H1 (cell line): ENCODE data around the gene MAP1B. TPM values are rescaled to one million over a fixed set of nuclear protein-coding genes. Genes with fewer than 3 reads are reported as not detected.

Source experiments
- CTCF ChIA-PET: fragments of 300-600 bp; sonication (Branson Sonifier 250); formaldehyde crosslinking; loops from one replicate; lab custom pipeline; 2021; ENCODE audit not compliant: partially characterized antibody; lab: Charles Lee
- POLR2A ChIA-PET: fragments of 300-600 bp; sonication (Branson Sonifier 250); formaldehyde crosslinking; loops from one replicate; lab custom pipeline; 2021; ENCODE audit warnings: inconsistent platforms; ENCODE audit not compliant: partially characterized antibody; lab: Charles Lee
- DNase-seq, 2 experiments: peaks; one replicate each; pipeline versions ENCODE4 v3.0.0 to v3.0.0-alpha.2; 2010 to 2022; ENCODE audit warnings: low spot score in 2 of 2, low read depth in 1 of 2, mixed read lengths in 1 of 2
- FAIRE-seq: peaks from 2 replicates; lab custom pipeline; 2011; peaks lifted over from hg19 to GRCh38; lab: Jason Lieb, UNC
- H2AFZ ChIP-seq: 2 replicates; pipeline ENCODE4 v1.8.1; 2012; ENCODE audit warnings: low read length, inconsistent platforms
- H2AK5ac ChIP-seq: 2 replicates; pipeline ENCODE4 v1.6.1; 2013; ENCODE audit warnings: low read depth, low read length
- H2BK120ac ChIP-seq: replicated peaks from 2 replicates; pipeline ENCODE3; 2013; ENCODE audit warnings: low read depth, low read length, inconsistent platforms
- H2BK12ac ChIP-seq: 2 replicates; pipeline ENCODE4 v1.6.1; 2013; ENCODE audit warnings: low read depth, low read length
- H2BK15ac ChIP-seq: 2 replicates; pipeline ENCODE4 v1.6.1; 2013; ENCODE audit warnings: low read length
- H2BK20ac ChIP-seq: 2 replicates; pipeline ENCODE4 v1.6.1; 2013; ENCODE audit warnings: low read length
- H2BK5ac ChIP-seq: 2 replicates; pipeline ENCODE4 v1.6.1; 2013; ENCODE audit warnings: low read depth, low read length
- H3K14ac ChIP-seq: 2 replicates; pipeline ENCODE4 v1.6.1; 2013; ENCODE audit warnings: inconsistent platforms; ENCODE audit not compliant: insufficient read length
- H3K18ac ChIP-seq: 2 replicates; pipeline ENCODE4 v1.6.1; 2013; ENCODE audit warnings: low read length; ENCODE audit errors: extremely low read depth
- H3K23ac ChIP-seq: 2 replicates; pipeline ENCODE4 v1.6.1; 2013; ENCODE audit warnings: inconsistent platforms; ENCODE audit not compliant: insufficient read length
- H3K23me2 ChIP-seq: 2 replicates; pipeline ENCODE4 v1.6.1; 2013; ENCODE audit warnings: low read depth, low read length
- H3K27ac ChIP-seq: 2 replicates; pipeline ENCODE4 v1.6.1; 2011; ENCODE audit warnings: low read depth, low read length, inconsistent platforms
- H3K27me3 ChIP-seq, 4 experiments: replicated peaks in 1 of 4; 1 replicate in 1 of 4; 2 replicates in 3 of 4; pipeline versions ENCODE4 v1.6.1 to v1.8.1; 2011 to 2013; ENCODE audit warnings: low read length in 3 of 4, mild to moderate bottlenecking in 3 of 4, inconsistent platforms in 2 of 4, mixed read lengths in 2 of 4, moderate library complexity in 1 of 4; ENCODE audit not compliant: control insufficient read depth in 3 of 4, insufficient read depth in 3 of 4; ENCODE audit errors: extremely low read depth in 1 of 4
- H3K36me3 ChIP-seq, 4 experiments: 2 replicates each; pipeline versions ENCODE4 v1.6.1 to v1.8.1; 2011 to 2013; ENCODE audit warnings: mild to moderate bottlenecking in 4 of 4, low read length in 3 of 4, moderate library complexity in 2 of 4, control low read depth in 1 of 4, inconsistent platforms in 1 of 4; ENCODE audit not compliant: insufficient read depth in 4 of 4, control insufficient read depth in 2 of 4
- H3K4ac ChIP-seq: replicated peaks from 2 replicates; pipeline ENCODE3; 2013; ENCODE audit warnings: low read length, low read depth, mixed read lengths, inconsistent platforms; ENCODE audit not compliant: insufficient read length
- H3K4me1 ChIP-seq, 4 experiments: replicated peaks in 1 of 4; 1 replicate in 1 of 4; 2 replicates in 3 of 4; pipeline versions ENCODE4 v1.6.1 to v1.8.1; 2011 to 2013; ENCODE audit warnings: low read length in 3 of 4, inconsistent platforms in 2 of 4, mixed read lengths in 1 of 4; ENCODE audit not compliant: insufficient read depth in 4 of 4, control insufficient read depth in 3 of 4
- H3K4me2 ChIP-seq, 2 experiments: 2 replicates each; pipeline versions ENCODE4 v1.6.1 to v1.8.1; 2011 to 2013; ENCODE audit warnings: low read depth in 2 of 2, low read length in 2 of 2, control low read depth in 1 of 2, inconsistent platforms in 1 of 2, mild to moderate bottlenecking in 1 of 2; ENCODE audit not compliant: insufficient read depth in 1 of 2
- H3K4me3 ChIP-seq, 4 experiments: fragments of 200-600, 300-600 bp in 1 of 4; sonication (generic), shearing (Covaris generic), sonication (Bioruptor Twin) in 1 of 4; 2 replicates each; pipeline versions ENCODE4 v1.5.1 to v1.8.1; 2011 to 2016; ENCODE audit warnings: low read length in 4 of 4, low read depth in 3 of 4, control low read depth in 2 of 4, inconsistent platforms in 2 of 4, mild to moderate bottlenecking in 2 of 4, mixed read lengths in 1 of 4, moderate library complexity in 1 of 4; ENCODE audit not compliant: insufficient read depth in 2 of 4; ENCODE audit errors: extremely low read depth in 1 of 4
- H3K56ac ChIP-seq: replicated peaks from 2 replicates; pipeline ENCODE3; 2013; ENCODE audit warnings: low read depth, mild to moderate bottlenecking, mixed read lengths, low read length, inconsistent platforms; ENCODE audit not compliant: insufficient read length
- H3K79me1 ChIP-seq: 2 replicates; pipeline ENCODE4 v1.6.1; 2013; ENCODE audit warnings: low read depth, low read length, control low read depth
- H3K79me2 ChIP-seq, 2 experiments: 2 replicates each; pipeline versions ENCODE4 v1.6.1 to v1.8.1; 2012 to 2013; ENCODE audit warnings: low read length in 2 of 2, mild to moderate bottlenecking in 2 of 2, inconsistent platforms in 1 of 2; ENCODE audit not compliant: insufficient read depth in 2 of 2, control insufficient read depth in 1 of 2
- H3K9ac ChIP-seq, 4 experiments: replicated peaks in 1 of 4; 1 replicate in 1 of 4; 2 replicates in 3 of 4; pipeline versions ENCODE4 v1.6.1 to v1.8.1; 2011 to 2013; ENCODE audit warnings: low read depth in 3 of 4, low read length in 3 of 4, control low read depth in 2 of 4, mild to moderate bottlenecking in 2 of 4, moderate library complexity in 2 of 4, inconsistent platforms in 1 of 4; ENCODE audit errors: extremely low read depth in 1 of 4
- H3K9me3 ChIP-seq, 2 experiments: 2 replicates each; pipeline versions ENCODE4 v1.6.1 to v1.8.1; 2012 to 2013; ENCODE audit warnings: mild to moderate bottlenecking in 2 of 2, moderate library complexity in 2 of 2, control low read depth in 1 of 2, inconsistent platforms in 1 of 2, low read depth in 1 of 2, low read length in 1 of 2, mixed read lengths in 1 of 2; ENCODE audit not compliant: insufficient read depth in 2 of 2
- H4K20me1 ChIP-seq, 2 experiments: replicated peaks in 1 of 2; 2 replicates each; pipeline versions ENCODE3 to v1.8.1; 2011 to 2013; ENCODE audit warnings: inconsistent platforms in 2 of 2, low read length in 2 of 2, mild to moderate bottlenecking in 1 of 2; ENCODE audit not compliant: insufficient read depth in 2 of 2, control insufficient read depth in 1 of 2
- H4K5ac ChIP-seq: 2 replicates; pipeline ENCODE4 v1.6.1; 2013; ENCODE audit warnings: low read length, low read depth, mixed read lengths, inconsistent platforms; ENCODE audit not compliant: insufficient read length
- H4K8ac ChIP-seq: 2 replicates; pipeline ENCODE4 v1.8.0; 2013; ENCODE audit warnings: mild to moderate bottlenecking, moderate library complexity, low read length, inconsistent platforms; ENCODE audit not compliant: insufficient read depth; ENCODE audit errors: extremely low read depth
- H4K91ac ChIP-seq: replicated peaks from 2 replicates; pipeline ENCODE3; 2013; ENCODE audit warnings: low read length, mixed read lengths, inconsistent platforms; ENCODE audit not compliant: insufficient read length
- POLR2AphosphoS5 ChIP-seq: IDR thresholded peaks from 2 replicates; pipeline ENCODE4 v1.6.1; 2011; ENCODE audit warnings: low read depth, low read length
- RAD21 ChIP-seq, 2 experiments: IDR thresholded peaks in 1 of 2; conservative IDR thresholded peaks in 1 of 2; 2 replicates each; pipeline ENCODE4 v1.6.1; 2011; ENCODE audit warnings: low read depth in 2 of 2, low read length in 2 of 2, improper control_type of control experiment in 1 of 2, inconsistent platforms in 1 of 2, mild to moderate bottlenecking in 1 of 2, moderate library complexity in 1 of 2
- WGBS, 2 experiments: shearing (Covaris generic) in 1 of 2; methylation state at CpG; one replicate each; pipeline versions ENCODE4 v1.1.6 to v1.1.7; 2013 to 2015; ENCODE audit warnings: low lambda C conversion rate in 2 of 2, mixed read lengths in 2 of 2, inconsistent platforms in 1 of 2, low coverage in 1 of 2, missing lambda C conversion rate in 1 of 2; ENCODE audit not compliant: insufficient replicate concordance in 2 of 2, insufficient coverage in 1 of 2, insufficient read length in 1 of 2; ENCODE audit errors: extremely low coverage in 1 of 2, missing lambda C conversion rate in 1 of 2; 5-methylcytosine and 5-hydroxymethylcytosine counted together
- polyA plus RNA-seq, 7 experiments: library from polyadenylated mRNA; depleted of rRNA in 3 of 7; stranded (reverse) in 5 of 7; unstranded in 2 of 7; fragments of >200 nt in 5 of 7; fragments of 200-250 nt in 2 of 7; gene quantifications; 1 replicate in 5 of 7; 2 replicates in 1 of 7; 4 replicates in 1 of 7; pipeline versions ENCODE4 v1.2.1 to v1.2.3, GENCODE V29; 2011 to 2013; ENCODE audit warnings: missing spikeins in 2 of 7, mixed read lengths in 2 of 7
- total RNA-seq: library from RNA; stranded (reverse); fragmentation: NEBNext Ultra II Directional; extraction: Animal tissue kit (Norgen Biotek cat#: 25700); gene quantifications from 2 replicates; pipeline ENCODE4 v1.2.1, GENCODE V29; 2021
- TF ChIP-seq, protein P1 (sequence below), 3 experiments: IDR thresholded peaks; 1 replicate in 2 of 3; 2 replicates in 1 of 3; pipeline versions ENCODE4 v1.5.1 to v1.6.1; 2011; ENCODE audit warnings: low read length in 3 of 3, mild to moderate bottlenecking in 3 of 3, inconsistent platforms in 2 of 3, low read depth in 1 of 3, moderate library complexity in 1 of 3; ENCODE audit not compliant: insufficient read depth in 1 of 3; ENCODE audit errors: control extremely low read depth in 1 of 3

The MAP1B gene
- total and polyA plus RNA-seq, 2 of the 8 experiments (the other 6 are each of a cell fraction or from before 2014, with no cell fraction given), result 24.5 to 120 TPM

DNA sequence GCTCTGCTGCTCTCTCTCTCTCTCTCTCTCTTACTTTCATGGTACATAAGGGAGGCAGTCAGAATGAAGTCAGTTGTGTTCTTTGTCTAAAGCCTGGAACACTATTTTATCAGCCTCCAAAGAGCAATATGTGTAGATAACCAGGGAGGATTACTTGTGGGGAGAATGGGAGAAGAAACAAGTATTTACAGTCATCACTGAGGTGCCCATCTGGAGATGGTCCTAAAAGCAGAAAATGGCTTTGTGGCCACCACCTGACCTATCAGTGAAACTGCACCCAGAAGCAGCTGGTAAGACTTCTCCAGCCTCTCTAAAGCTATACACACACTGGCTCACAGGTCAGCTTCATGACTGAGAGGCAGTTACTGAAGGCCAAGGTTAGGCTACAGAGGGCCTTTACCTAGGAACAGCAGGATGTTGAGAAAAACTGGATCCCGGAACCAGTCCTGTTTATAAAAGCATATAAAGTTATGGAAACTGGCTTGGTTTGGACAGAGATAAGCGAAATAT lies 137.6 kb downstream of the MAP1B start:
- no peak for DNase-seq
- Histone ChIP-seq H3K4me2 (no peak overlapping the region), H3K4ac (no peak overlapping the region), H3K14ac (no peak overlapping the region), H3K23ac (no peak overlapping the region), H3K56ac (no peak overlapping the region), H3K4me1 (peaks cover 8 to 16% (median 12%) of the 10 kb centered on the region in 4 experiments), H3K27me3 (no peaks in the 10 kb centered on the region)
- TF ChIP-seq, protein P1, sequence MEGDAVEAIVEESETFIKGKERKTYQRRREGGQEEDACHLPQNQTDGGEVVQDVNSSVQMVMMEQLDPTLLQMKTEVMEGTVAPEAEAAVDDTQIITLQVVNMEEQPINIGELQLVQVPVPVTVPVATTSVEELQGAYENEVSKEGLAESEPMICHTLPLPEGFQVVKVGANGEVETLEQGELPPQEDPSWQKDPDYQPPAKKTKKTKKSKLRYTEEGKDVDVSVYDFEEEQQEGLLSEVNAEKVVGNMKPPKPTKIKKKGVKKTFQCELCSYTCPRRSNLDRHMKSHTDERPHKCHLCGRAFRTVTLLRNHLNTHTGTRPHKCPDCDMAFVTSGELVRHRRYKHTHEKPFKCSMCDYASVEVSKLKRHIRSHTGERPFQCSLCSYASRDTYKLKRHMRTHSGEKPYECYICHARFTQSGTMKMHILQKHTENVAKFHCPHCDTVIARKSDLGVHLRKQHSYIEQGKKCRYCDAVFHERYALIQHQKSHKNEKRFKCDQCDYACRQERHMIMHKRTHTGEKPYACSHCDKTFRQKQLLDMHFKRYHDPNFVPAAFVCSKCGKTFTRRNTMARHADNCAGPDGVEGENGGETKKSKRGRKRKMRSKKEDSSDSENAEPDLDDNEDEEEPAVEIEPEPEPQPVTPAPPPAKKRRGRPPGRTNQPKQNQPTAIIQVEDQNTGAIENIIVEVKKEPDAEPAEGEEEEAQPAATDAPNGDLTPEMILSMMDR (IDR thresholded peaks at IDR 0.05; ENCODE audit: control extremely low read depth in 1 of 3, insufficient read depth in 1 of 3, low read depth in 1 of 3, low read length in 3 of 3), result peak in 2 of 3 experiments; percentile 14 to 58; a peak in 2 of 4 replicates
- TF ChIP-seq RAD21 (IDR thresholded peaks at IDR 0.05 in 1 of 2, conservative IDR thresholded peaks at IDR 0.05 in 1 of 2; ENCODE audit: low read depth in 2 of 2, low read length in 2 of 2) (peak; percentile 51 to 65), POLR2AphosphoS5 (no peak)
- TF ChIP-seq, all 59 proteins: peak for 2
- no peak overlapping the region for H2AFZ ChIP-seq
- H2BK20ac ChIP-seq, result no peak overlapping the region
- ChIA-PET POLR2A (no interaction called here), CTCF (interaction anchor here (1.0 to 2.5 kb wide), 18 partner anchors 9 to 68 kb away, joined by 3 to 19 read pairs (median 6); no protein-coding TSS in a partner anchor)
- no peak overlapping the region for H2BK15ac ChIP-seq
- H4K91ac ChIP-seq, result no peak overlapping the region
- H3K79me1 ChIP-seq, result no peaks in the 10 kb centered on the region
- no peak overlapping the region for H3K18ac ChIP-seq
- peak; percentile 60 for FAIRE-seq
- H3K27ac ChIP-seq, result no peak overlapping the region
- no peak overlapping the region for H3K4me3 ChIP-seq
- no peak overlapping the region for H2BK5ac ChIP-seq
- H3K9me3 ChIP-seq, result no peaks in the 10 kb centered on the region
- H4K5ac ChIP-seq, result no peak overlapping the region
- no peak overlapping the region for H2BK120ac ChIP-seq
- WGBS, 2 experiments, result 70% methylated on average over 2 of the region's 2 CpGs; no CpG with 5 or more reads in 1 of the 2 experiments
- H3K23me2 ChIP-seq, result no peaks in the 10 kb centered on the region
- no peak overlapping the region for H4K8ac ChIP-seq
- H2AK5ac ChIP-seq, result no peak overlapping the region
- H3K9ac ChIP-seq, result no peak overlapping the region
- no peak overlapping the region for H2BK12ac ChIP-seq
- H3K79me2 ChIP-seq, result peaks cover 0 to 26% of the 10 kb centered on the region in 2 experiments; a peak in 2 of 4 replicates
- no peaks in the 10 kb centered on the region for H3K36me3 ChIP-seq
- no peaks in the 10 kb centered on the region for H4K20me1 ChIP-seq
